NK-92 (cell line): ENCODE measurements around the gene TBPL1.

ENCODE experiments used
- DNase-seq: peaks from one replicate; lab custom pipeline; 2025; ENCODE audit not compliant: unreplicated experiment; lab: John Stamatoyannopoulos, UW

Gene TBPL1

GRCh38 chr6:134039116-134039515 lies 86.1 kb downstream of the TBPL1 start:
- DNase-seq: no peak
